HCT116 (cell line): ENCODE results near the gene FSHR. TPM values are rescaled to one million over a fixed set of nuclear protein-coding genes. Genes with fewer than 3 reads are reported as not detected.

Source experiments
- ATAC-seq: fragments of 200-7000 bp; cut with Tn5 transposase; 2 replicates; pipeline ENCODE4 v1.9.1; 2020; ENCODE audit warnings: mild to moderate bottlenecking, moderate library complexity
- BruUV-seq: library from RNA; stranded (reverse); fragments of 400-500 nt; replicated peaks from 2 replicates; lab custom pipeline; 2021; lab: Mats Ljungman, UMichigan
- CTCF ChIA-PET: fragments of 300-600 bp; sonication (Branson Sonifier 250); formaldehyde crosslinking; loops from one replicate; lab custom pipeline; 2021; ENCODE audit warnings: antibody characterized with exemption; lab: Charles Lee
- POLR2A ChIA-PET: fragments of 300-600, 350-600 bp; sonication (Branson Sonifier 250); formaldehyde crosslinking; loops from one replicate; lab custom pipeline; 2021; ENCODE audit warnings: antibody characterized with exemption; lab: Charles Lee
- RAD21 ChIA-PET, 2 experiments: fragments of 300-600 bp; sonication (Branson Sonifier 250); formaldehyde crosslinking; loops; one replicate each; lab custom pipeline; 2023; ENCODE audit warnings: low total read pairs in 2 of 2; ENCODE audit not compliant: uncharacterized antibody in 2 of 2, unreplicated experiment in 2 of 2, low non-redundant PET in 1 of 2; lab: Charles Lee
- DNase-seq: peaks from one replicate; pipeline ENCODE4 v3.0.0-alpha.2; 2010; ENCODE audit warnings: low read depth, low spot score
- H2AFZ ChIP-seq: fragments of 200-600 bp; shearing (Covaris generic), sonication (generic); 2 replicates; pipeline ENCODE4 v1.6.1; 2017; ENCODE audit warnings: low read depth, mixed run types, mixed read lengths, antibody characterized with exemption, low read length; ENCODE audit not compliant: poor library complexity, severe bottlenecking
- H3K27ac ChIP-seq: 2 replicates; pipeline ENCODE4 v1.5.1; 2012; ENCODE audit warnings: low read depth, low read length
- H3K27me3 ChIP-seq: fragments of 200-600 bp; sonication (generic); 2 replicates; pipeline ENCODE4 v1.6.1; 2016; ENCODE audit warnings: mixed run types, low read length, mixed read lengths; ENCODE audit not compliant: insufficient read depth
- H3K36me3 ChIP-seq, 2 experiments: fragments of 200-500 bp in 1 of 2; fragments of 200-600 bp in 1 of 2; sonication (Bioruptor generic) in 1 of 2; sonication (generic) in 1 of 2; 2 replicates each; pipeline versions ENCODE4 v1.5.1 to v1.6.1; 2014 to 2016; ENCODE audit warnings: low read length in 2 of 2, inconsistent platforms in 1 of 2, mixed read lengths in 1 of 2, mixed run types in 1 of 2; ENCODE audit not compliant: insufficient read depth in 2 of 2, control insufficient read depth in 1 of 2
- H3K4me1 ChIP-seq, 2 experiments: fragments of 200-600 bp in 1 of 2; sonication (generic) in 1 of 2; 2 replicates each; pipeline versions ENCODE4 v1.5.1 to v1.6.1; 2012 to 2017; ENCODE audit warnings: low read length in 2 of 2, inconsistent platforms in 1 of 2, mild to moderate bottlenecking in 1 of 2, mixed read lengths in 1 of 2, mixed run types in 1 of 2, moderate library complexity in 1 of 2; ENCODE audit not compliant: insufficient read depth in 2 of 2, control insufficient read depth in 1 of 2
- H3K4me2 ChIP-seq: fragments of 200-600 bp; sonication (generic); 2 replicates; pipeline ENCODE4 v1.6.1; 2017; ENCODE audit warnings: mixed run types, low read length, mixed read lengths
- H3K4me3 ChIP-seq, 2 experiments: fragments of 200-600 bp in 1 of 2; sonication (generic) in 1 of 2; replicated peaks in 1 of 2; 2 replicates each; pipeline ENCODE4 v1.5.1; 2011 to 2016; ENCODE audit warnings: low read length in 2 of 2, control low read depth in 1 of 2, low read depth in 1 of 2, mild to moderate bottlenecking in 1 of 2, mixed read lengths in 1 of 2, mixed run types in 1 of 2
- H3K79me2 ChIP-seq: fragments of 200-600 bp; sonication (generic); 2 replicates; pipeline ENCODE4 v1.6.1; 2017; ENCODE audit warnings: mild to moderate bottlenecking, mixed run types, low read length, moderate library complexity, mixed read lengths; ENCODE audit not compliant: insufficient read depth
- H3K9ac ChIP-seq: fragments of 200-600 bp; sonication (generic); 2 replicates; pipeline ENCODE4 v1.6.1; 2016; ENCODE audit warnings: low read length, mixed read lengths
- H3K9me2 ChIP-seq: fragments of 200-600 bp; sonication (generic), shearing (Covaris generic); 2 replicates; pipeline ENCODE4 v1.6.1; 2017; ENCODE audit warnings: mixed run types, mild to moderate bottlenecking, moderate library complexity; ENCODE audit not compliant: insufficient read depth
- H3K9me3 ChIP-seq, 2 experiments: fragments of 200-500 bp in 1 of 2; fragments of 200-600 bp in 1 of 2; sonication (Bioruptor generic) in 1 of 2; sonication (generic) in 1 of 2; 2 replicates each; pipeline ENCODE4 v1.6.1; 2014 to 2017; ENCODE audit warnings: low read length in 2 of 2, mixed read lengths in 2 of 2, inconsistent platforms in 1 of 2, low read depth in 1 of 2, mild to moderate bottlenecking in 1 of 2, mixed run types in 1 of 2, moderate library complexity in 1 of 2; ENCODE audit not compliant: control insufficient read depth in 1 of 2, insufficient read depth in 1 of 2
- H4K20me1 ChIP-seq: fragments of 200-600 bp; sonication (generic), shearing (Covaris generic); 2 replicates; pipeline ENCODE4 v1.6.1; 2017; ENCODE audit warnings: mixed run types, mild to moderate bottlenecking, moderate library complexity; ENCODE audit not compliant: insufficient read depth
- CEBPB ChIP-seq: IDR thresholded peaks from 2 replicates; pipeline ENCODE4 v1.6.1; 2012; ENCODE audit warnings: low read depth
- EGR1 ChIP-seq: IDR thresholded peaks from 2 replicates; pipeline ENCODE4 v1.6.1; 2012; ENCODE audit warnings: low read depth
- EZH2 ChIP-seq: fragments of 200-600 bp; sonication (generic); IDR thresholded peaks from 2 replicates; pipeline ENCODE4 v1.6.1; 2017; ENCODE audit warnings: antibody characterized with exemption, mixed run types
- EZH2phosphoT487 ChIP-seq: fragments of 200-600 bp; IDR thresholded peaks from 2 replicates; pipeline ENCODE4 v1.6.1; 2018; ENCODE audit warnings: antibody characterized with exemption, borderline replicate concordance
- JUND ChIP-seq: IDR thresholded peaks from 2 replicates; pipeline ENCODE4 v1.6.1; 2012
- RAD21 ChIP-seq: IDR thresholded peaks from 2 replicates; pipeline ENCODE4 v1.6.1; 2012; ENCODE audit warnings: low read depth, mild to moderate bottlenecking
- REST ChIP-seq: IDR thresholded peaks from 2 replicates; pipeline ENCODE4 v1.6.1; 2012; ENCODE audit warnings: low read depth
- SIN3A ChIP-seq: IDR thresholded peaks from 2 replicates; pipeline ENCODE4 v1.6.1; 2012; ENCODE audit warnings: low read depth
- SRF ChIP-seq: IDR thresholded peaks from 2 replicates; pipeline ENCODE4 v1.6.1; 2012; ENCODE audit warnings: low read depth
- TCF7L2 ChIP-seq: IDR thresholded peaks from 2 replicates; pipeline ENCODE4 v1.7.0; 2011; ENCODE audit warnings: borderline replicate concordance, inconsistent platforms; ENCODE audit not compliant: insufficient read depth, insufficient read length; ENCODE audit errors: extremely low read depth
- ZFX ChIP-seq: fragments of 450-650 bp; IDR thresholded peaks from 2 replicates; pipeline ENCODE4 v1.6.1; 2017
- ZNF274 ChIP-seq: fragments of 200-500 bp; sonication (Bioruptor generic); IDR thresholded peaks from 2 replicates; pipeline ENCODE4 v1.6.1; 2014; ENCODE audit warnings: mild to moderate bottlenecking, low read depth, low read length, inconsistent platforms
- intact Hi-C: fragments of 100-400 bp; cut with micrococcal nuclease; formaldehyde crosslinking; loops from 2 replicates; pipeline ENCODE4 v1.10.0; 2022
- total RNA-seq: library from RNA; stranded (reverse); gene quantifications from one replicate; pipeline ENCODE4 v1.2.1, GENCODE V29; 2021; ENCODE audit not compliant: unreplicated experiment
- TF ChIP-seq, protein P1 (sequence below): IDR thresholded peaks from 2 replicates; pipeline ENCODE4 v1.6.1; 2011; ENCODE audit warnings: mild to moderate bottlenecking, low read length, moderate library complexity; ENCODE audit not compliant: insufficient replicate concordance; ENCODE audit errors: extremely low read depth
- TF ChIP-seq, protein P2 (sequence below), 3 experiments: fragments of 200-600 bp in 1 of 3; sonication (generic) in 1 of 3; IDR thresholded peaks in 2 of 3; conservative IDR thresholded peaks in 1 of 3; 2 replicates each; pipeline ENCODE4 v1.5.1; 2012 to 2017; ENCODE audit warnings: low read depth in 2 of 3, low read length in 2 of 3, antibody characterized with exemption in 1 of 3, borderline replicate concordance in 1 of 3, control low read depth in 1 of 3, mild to moderate bottlenecking in 1 of 3, mixed read lengths in 1 of 3, mixed run types in 1 of 3, moderate library complexity in 1 of 3; ENCODE audit not compliant: insufficient read depth in 1 of 3

FSHR gene
- total RNA-seq, 1 experiment from 2014 or later, result not detected

DNA sequence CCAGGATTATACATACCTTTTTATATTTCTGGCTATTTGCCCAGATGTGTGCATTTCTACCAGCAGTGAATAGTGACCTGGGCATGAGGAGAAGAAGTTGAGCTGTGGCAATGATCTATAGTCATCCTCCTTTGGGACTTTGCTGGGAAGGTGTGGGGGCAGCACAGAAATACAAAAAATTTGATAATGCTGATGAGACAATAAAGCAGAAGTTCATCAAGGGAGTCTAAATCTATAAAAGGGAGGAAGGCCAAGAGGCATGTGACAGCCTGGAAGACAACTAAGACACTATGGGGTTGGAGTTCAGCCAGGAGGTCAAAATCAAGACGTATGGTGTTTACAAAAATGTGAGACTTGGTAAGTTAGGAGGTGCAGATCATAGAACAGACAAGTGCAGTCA is 52.2 kb downstream of the FSHR start:
- H2AFZ ChIP-seq, result no peak overlapping the region
- intact Hi-C loops, result no loop called here
- no peak overlapping the region for H3K9ac ChIP-seq
- POLR2A ChIA-PET, result no interaction called here
- no peaks in the 10 kb centered on the region for H3K36me3 ChIP-seq
- no peak overlapping the region for H3K4me2 ChIP-seq
- CTCF ChIA-PET, result no interaction called here
- BruUV-seq, result no TSS peak
- no peak for ATAC-seq
- peaks cover 3% of the 10 kb centered on the region in 2 experiments; a peak in 1 of 4 replicates for H3K9me3 ChIP-seq
- no peaks in the 10 kb centered on the region for H4K20me1 ChIP-seq
- H3K79me2 ChIP-seq, result no peaks in the 10 kb centered on the region
- H3K27me3 ChIP-seq, result no peaks in the 10 kb centered on the region
- no peak for DNase-seq
- no peak overlapping the region for H3K4me3 ChIP-seq
- RAD21 ChIA-PET, result no interaction called here
- no peaks in the 10 kb centered on the region for H3K4me1 ChIP-seq
- no peak overlapping the region for H3K27ac ChIP-seq
- no peak for TF ChIP-seq JUND
- no peak for TF ChIP-seq RAD21
- TF ChIP-seq, protein P1, sequence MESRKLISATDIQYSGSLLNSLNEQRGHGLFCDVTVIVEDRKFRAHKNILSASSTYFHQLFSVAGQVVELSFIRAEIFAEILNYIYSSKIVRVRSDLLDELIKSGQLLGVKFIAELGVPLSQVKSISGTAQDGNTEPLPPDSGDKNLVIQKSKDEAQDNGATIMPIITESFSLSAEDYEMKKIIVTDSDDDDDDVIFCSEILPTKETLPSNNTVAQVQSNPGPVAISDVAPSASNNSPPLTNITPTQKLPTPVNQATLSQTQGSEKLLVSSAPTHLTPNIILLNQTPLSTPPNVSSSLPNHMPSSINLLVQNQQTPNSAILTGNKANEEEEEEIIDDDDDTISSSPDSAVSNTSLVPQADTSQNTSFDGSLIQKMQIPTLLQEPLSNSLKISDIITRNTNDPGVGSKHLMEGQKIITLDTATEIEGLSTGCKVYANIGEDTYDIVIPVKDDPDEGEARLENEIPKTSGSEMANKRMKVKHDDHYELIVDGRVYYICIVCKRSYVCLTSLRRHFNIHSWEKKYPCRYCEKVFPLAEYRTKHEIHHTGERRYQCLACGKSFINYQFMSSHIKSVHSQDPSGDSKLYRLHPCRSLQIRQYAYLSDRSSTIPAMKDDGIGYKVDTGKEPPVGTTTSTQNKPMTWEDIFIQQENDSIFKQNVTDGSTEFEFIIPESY, result no peak
- no peak for TF ChIP-seq SRF
- no peak for TF ChIP-seq EZH2phosphoT487
- TF ChIP-seq, protein P2, sequence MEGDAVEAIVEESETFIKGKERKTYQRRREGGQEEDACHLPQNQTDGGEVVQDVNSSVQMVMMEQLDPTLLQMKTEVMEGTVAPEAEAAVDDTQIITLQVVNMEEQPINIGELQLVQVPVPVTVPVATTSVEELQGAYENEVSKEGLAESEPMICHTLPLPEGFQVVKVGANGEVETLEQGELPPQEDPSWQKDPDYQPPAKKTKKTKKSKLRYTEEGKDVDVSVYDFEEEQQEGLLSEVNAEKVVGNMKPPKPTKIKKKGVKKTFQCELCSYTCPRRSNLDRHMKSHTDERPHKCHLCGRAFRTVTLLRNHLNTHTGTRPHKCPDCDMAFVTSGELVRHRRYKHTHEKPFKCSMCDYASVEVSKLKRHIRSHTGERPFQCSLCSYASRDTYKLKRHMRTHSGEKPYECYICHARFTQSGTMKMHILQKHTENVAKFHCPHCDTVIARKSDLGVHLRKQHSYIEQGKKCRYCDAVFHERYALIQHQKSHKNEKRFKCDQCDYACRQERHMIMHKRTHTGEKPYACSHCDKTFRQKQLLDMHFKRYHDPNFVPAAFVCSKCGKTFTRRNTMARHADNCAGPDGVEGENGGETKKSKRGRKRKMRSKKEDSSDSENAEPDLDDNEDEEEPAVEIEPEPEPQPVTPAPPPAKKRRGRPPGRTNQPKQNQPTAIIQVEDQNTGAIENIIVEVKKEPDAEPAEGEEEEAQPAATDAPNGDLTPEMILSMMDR (IDR thresholded peaks at IDR 0.05 in 2 of 3, conservative IDR thresholded peaks at IDR 0.05 in 1 of 3; ENCODE audit: borderline replicate concordance in 1 of 3, insufficient read depth in 1 of 3, low read depth in 2 of 3, low read length in 2 of 3), result no peak
- TF ChIP-seq ZFX, result no peak
- no peak for TF ChIP-seq EZH2
- no peak for TF ChIP-seq ZNF274
- TF ChIP-seq REST, result no peak
- TF ChIP-seq SIN3A, result no peak
- TF ChIP-seq CEBPB, result no peak
- no peak for TF ChIP-seq TCF7L2
- TF ChIP-seq EGR1, result no peak
- H3K9me2 ChIP-seq, result no peaks in the 10 kb centered on the region
